ENCODE results near the gene CLDN7.

Gene CLDN7

DNA sequence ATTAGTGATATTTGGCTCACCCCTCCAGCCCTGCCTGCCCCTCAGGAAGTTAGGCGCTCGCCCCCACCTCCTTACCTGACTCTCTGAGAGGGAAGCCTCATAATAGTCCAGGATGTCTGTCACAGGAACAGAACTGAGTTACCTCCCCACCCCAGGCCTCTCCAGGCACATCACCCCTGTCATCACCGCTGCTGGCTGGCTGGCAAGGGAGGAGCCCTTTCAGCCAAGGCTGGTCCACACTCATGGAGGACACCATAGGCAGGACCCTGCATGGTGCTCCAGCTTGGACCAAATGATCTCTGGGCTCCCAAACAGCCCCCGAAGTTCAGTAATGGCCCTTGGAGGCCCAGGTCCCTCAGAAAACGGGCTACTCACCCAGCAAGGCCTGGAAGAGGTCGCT lies 44.1 kb downstream of the CLDN7 start:
- DNase-seq, result no peak

DNA sequence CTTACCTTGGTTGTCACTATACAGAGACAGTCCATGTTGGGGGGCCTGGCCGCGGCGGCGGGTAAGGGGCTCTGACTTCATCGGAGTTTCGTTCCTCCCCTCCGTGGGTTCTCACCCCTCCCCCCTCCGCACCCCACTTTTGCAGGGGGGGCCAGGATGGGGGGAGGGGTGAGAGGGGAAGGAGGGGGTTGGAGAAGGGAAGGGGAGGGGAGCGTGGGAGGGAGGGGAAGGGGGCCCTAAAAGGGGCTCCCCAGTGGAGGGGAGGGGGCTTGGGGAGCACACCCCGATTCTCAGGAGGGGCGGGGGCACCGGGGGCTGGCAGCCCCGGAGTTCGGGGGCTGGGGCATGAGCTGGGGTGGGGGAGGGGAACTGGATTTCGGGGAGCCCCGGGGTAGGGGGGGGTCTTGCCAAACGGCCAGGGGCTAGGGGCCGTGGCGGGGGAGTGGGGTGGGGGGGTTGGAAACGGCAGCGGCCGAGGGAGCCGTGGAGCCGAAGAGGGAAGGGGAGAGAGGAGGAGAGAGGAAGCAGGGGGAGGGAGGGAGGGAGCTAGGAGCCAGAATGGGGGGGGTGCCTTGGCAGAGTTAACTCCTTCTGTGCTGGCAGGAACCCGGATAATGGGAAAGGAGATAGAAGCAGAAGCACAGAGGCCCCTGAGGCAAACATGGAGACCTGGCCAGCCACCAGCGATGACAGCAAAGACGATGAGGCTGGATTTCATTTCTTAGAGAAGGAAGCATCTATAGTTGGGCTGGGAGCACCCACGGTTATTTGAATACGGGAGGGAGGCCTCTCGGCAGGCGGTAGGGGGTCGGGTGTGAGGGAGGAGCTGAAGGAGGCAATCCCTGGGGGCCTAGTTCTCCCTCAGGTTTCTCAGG lies 44.9 kb downstream of the CLDN7 start:
- DNase-seq, result no peak

DNA sequence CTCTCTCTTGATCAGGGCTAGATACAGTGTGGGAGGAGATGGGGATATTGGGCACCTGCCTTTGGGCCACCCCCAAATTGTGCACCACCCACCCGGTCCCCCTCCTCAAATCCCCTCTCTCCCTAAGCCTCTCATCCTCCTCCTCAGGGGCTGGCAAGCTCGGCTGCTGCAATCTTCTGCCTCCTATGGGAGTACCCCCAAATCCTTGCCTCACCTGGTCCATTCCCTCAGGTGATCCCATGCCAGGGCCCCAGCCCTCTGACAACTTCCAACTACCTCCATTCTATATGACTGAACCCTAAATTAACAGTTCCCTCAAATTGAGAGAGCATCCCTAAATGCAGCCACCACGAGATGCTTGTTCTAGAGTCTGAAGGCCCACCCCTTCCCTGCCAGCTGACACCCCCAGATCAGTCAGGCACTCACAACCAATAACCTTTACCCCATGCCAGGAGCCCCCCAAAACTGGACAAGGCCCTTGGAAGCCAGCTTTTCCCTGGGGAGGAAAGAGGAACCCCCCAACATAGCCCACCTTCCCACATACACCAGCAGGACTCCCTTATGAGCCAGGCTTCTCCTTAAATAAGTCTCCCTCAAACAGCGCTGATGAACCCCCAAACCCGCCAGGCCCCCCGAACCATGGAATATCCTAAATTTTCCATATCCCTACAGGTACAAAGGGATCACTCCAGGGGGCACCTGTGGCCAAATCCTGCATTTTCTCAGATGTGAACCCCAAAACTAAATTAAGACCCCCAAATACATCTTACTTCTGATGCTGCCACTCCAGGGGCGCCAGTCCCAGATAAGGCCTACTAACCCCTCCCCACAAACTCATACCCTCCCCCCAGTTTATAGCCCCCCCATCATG lies 45.8 kb downstream of the CLDN7 start:
- DNase-seq, result no peak

DNA sequence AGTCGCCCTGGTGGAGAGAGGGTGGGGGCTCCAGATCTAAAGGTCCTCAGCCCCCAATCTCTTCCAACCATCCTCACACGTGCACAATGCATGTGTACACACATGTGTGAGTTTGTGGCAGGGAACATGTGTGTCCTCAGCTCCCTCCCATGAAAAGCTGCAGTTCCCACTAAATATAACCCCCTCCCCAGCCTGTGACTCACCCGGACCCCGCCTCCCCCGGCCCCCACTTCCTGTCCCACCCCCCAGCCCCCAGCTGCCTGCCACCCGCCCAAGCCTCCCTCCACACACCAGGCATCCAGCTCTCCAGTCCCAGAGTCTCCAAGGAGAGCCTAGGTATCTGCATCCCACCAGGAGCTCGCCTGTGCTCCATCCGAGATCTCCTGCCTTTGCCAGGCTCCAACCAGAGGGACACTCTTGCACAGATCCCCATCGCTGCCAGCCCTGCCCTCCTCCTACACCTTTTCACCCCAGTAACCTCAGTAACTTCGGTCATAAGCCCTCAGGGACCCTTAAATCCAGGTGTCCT lies 46.6 kb downstream of the CLDN7 start:
- DNase-seq, result no peak

DNA sequence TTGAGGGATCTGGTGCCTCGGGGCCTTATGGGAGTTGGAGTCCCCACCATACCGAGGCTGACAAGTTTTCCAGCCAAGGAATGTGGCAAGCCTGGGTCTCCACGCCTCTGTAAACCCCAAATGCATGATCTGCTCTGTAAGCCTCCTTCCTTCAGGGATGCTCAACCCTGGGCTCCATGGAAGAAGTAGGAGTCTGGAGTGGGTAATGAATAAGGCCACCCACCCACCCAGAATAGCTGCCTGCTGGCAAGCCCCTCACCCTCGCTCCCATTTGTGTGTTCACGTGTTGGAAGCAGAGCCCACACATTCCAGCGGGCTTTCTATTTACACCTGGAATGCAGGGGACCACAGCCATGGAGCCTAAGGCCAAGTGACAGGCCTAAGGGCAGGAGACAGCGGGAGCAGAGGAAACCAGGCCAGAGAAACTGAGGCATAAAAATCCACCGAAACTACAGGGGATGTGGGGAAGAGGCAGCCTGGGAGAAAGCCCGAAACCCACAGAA lies 47.1 kb downstream of the CLDN7 start:
- no peak for DNase-seq

DNA sequence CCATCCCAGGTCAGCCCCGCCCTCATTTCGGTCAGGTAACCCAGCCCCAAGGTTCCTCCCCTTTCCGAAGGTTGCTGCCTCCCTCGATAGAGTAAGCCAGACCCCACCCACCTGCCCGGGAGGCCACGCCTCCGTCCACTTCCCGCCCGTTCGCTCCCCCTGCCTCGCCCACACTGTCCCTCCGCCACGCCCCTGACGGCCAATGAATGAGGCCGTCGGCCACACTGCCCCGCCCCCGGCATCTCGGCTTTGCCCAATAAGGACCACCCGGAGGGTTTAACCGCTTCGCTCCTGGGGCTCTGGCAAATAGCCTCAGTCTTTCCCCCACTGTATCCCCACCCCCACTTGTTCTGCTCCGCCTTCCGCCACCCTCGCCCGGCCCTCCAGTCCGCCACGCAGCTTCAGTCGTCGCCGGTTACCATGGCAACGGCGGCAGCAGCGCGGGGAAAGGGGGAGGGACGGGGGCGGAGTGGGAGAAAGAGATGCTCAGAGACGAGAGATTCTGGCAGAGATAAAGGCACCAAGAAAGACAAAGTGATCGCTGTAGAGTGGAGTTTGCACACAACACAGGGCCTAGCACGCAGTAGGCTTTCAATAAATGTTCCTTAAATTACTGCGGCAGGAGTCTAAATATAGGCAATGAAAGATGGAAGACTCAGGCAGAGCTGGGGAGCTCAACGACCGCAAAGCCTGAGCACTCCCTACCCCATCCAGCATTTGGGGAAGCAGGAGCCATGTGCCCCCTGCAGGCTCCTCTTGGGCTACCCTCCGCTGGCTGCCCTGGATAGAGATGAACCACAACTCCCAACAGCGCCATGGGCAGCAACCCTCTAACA lies 47.8 kb downstream of the CLDN7 start:
- peak; percentile 92 to 93 for DNase-seq

DNA sequence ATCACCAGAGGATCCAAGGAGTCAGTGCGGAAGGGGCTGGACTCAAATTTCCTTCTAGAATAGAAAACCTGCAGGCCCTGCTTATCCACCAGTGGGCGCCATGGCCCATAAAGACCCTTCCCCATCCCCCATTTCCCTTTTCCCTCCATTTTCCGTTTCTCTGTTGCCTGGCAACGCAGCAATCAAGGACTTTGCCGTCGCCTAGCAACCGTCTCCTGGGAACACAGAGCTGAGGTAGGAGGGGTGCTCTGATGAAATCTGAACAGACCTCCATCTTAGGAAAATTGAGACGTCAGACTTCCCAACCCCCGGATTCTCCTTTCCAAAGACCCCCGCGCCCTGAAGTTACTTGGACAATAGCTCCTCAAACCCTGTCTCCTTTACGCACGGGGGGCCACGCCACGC lies 48.4 kb downstream of the CLDN7 start:
- peak; percentile 79 to 91 for DNase-seq

DNA sequence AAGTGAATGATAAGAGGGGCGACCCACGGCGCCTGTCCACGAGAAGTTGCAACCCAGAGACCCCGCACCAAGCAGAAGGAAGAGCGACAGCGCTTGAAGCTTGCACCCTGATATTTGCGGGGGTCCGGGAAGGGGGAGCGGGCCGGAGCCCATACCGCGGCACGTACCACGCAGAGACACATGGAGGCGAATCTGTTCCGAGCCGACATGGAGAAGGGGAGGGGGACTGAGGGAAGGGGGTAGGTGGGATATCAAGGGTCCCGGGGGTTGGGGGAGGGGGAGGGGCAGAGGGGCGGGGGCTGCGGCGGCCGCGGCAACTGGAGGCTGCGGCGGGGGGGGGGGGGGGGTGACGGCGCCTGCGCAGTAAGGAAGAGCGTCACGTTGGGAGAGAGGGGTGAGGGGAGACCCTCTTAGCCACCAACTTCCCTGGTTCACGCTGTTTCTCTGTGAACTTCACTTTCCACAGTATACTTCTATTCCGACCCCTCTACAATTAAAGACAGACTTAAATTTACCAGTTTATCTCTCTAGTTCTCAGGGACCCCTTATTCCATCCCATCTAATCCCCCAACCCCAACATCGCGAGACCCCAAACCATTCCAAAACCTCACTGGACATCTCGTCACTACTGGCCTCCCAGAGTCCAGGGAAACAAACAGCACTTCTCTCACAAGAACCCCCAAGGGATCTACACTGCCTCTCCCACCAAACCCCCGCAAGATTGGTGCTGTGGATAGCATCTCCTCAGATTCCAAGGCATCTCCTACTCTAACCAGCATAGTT lies 50.6 kb downstream of the CLDN7 start:
- no peak for DNase-seq

Measured in NCI-H187 (cell line).